CD14-positive monocyte (primary cell): Measurements from ENCODE around the gene WDR4. TPM values are rescaled to one million over a fixed set of nuclear protein-coding genes. Genes with fewer than 3 reads are reported as not detected.

Experiments
- DNase-seq, 3 donors: peaks; one replicate each; pipeline ENCODE4 v3.0.0-alpha.2; 2011 to 2022
- H2AFZ ChIP-seq: 2 replicates; pipeline ENCODE4 v1.6.0; 2012; ENCODE audit warnings: mild to moderate bottlenecking, low read depth, low read length, inconsistent platforms; ENCODE audit not compliant: insufficient read depth, poor library complexity, severe bottlenecking
- H3K27ac ChIP-seq, 2 donors: 1 replicate in 1 of 2; 2 replicates in 1 of 2; pipeline ENCODE4 v1.5.1; 2012 to 2013; ENCODE audit warnings: low read length in 2 of 2, control low read depth in 1 of 2, inconsistent platforms in 1 of 2, low read depth in 1 of 2, mild to moderate bottlenecking in 1 of 2
- H3K27me3 ChIP-seq, 2 donors: one replicate each; pipeline versions ENCODE4 v1.6.0 to v1.6.1; 2011 to 2013; ENCODE audit warnings: low read length in 2 of 2; ENCODE audit not compliant: control insufficient read depth in 2 of 2, insufficient read depth in 2 of 2
- H3K36me3 ChIP-seq, 2 donors: replicated peaks in 1 of 2; 1 replicate in 1 of 2; 2 replicates in 1 of 2; pipeline versions ENCODE4 v1.5.1 to v1.6.1; 2012 to 2013; ENCODE audit warnings: low read length in 2 of 2, control low read depth in 1 of 2, inconsistent platforms in 1 of 2, mild to moderate bottlenecking in 1 of 2; ENCODE audit not compliant: insufficient read depth in 2 of 2, control insufficient read depth in 1 of 2
- H3K4me1 ChIP-seq, 2 donors: 1 replicate in 1 of 2; 2 replicates in 1 of 2; pipeline versions ENCODE4 v1.5.1 to v1.6.1; 2012 to 2013; ENCODE audit warnings: low read length in 2 of 2, control low read depth in 1 of 2, inconsistent platforms in 1 of 2, mild to moderate bottlenecking in 1 of 2, moderate library complexity in 1 of 2; ENCODE audit not compliant: insufficient read depth in 2 of 2, control insufficient read depth in 1 of 2
- H3K4me2 ChIP-seq: replicated peaks from 2 replicates; pipeline ENCODE3; 2012; ENCODE audit warnings: low read length, moderate library complexity, mild to moderate bottlenecking; ENCODE audit not compliant: poor library complexity, severe bottlenecking; ENCODE audit errors: extremely low read depth
- H3K4me3 ChIP-seq, 3 experiments: fragments of 200-600 bp in 1 of 3; sonication (generic) in 1 of 3; replicated peaks in 1 of 3; 1 replicate in 2 of 3; 2 replicates in 1 of 3; pipeline ENCODE4 v1.5.1; 2011 to 2013; ENCODE audit warnings: low read length in 3 of 3, mild to moderate bottlenecking in 3 of 3, control low read depth in 2 of 3, low read depth in 2 of 3, inconsistent platforms in 1 of 3, moderate library complexity in 1 of 3
- H3K79me2 ChIP-seq: 2 replicates; pipeline ENCODE4 v1.6.0; 2012; ENCODE audit warnings: mild to moderate bottlenecking, control low read depth, inconsistent platforms, low read length, moderate library complexity; ENCODE audit not compliant: insufficient read depth
- H3K9ac ChIP-seq: 2 replicates; pipeline ENCODE4 v1.6.0; 2017; ENCODE audit warnings: low read length, mild to moderate bottlenecking; ENCODE audit not compliant: insufficient read depth, poor library complexity, severe bottlenecking
- H3K9me3 ChIP-seq, 2 donors: replicated peaks in 1 of 2; 1 replicate in 1 of 2; 2 replicates in 1 of 2; pipeline versions ENCODE4 v1.5.1 to v1.6.1; 2012 to 2013; ENCODE audit warnings: low read length in 2 of 2, control low read depth in 1 of 2; ENCODE audit not compliant: control insufficient read depth in 1 of 2, insufficient read depth in 1 of 2
- H4K20me1 ChIP-seq: 2 replicates; pipeline ENCODE4 v1.6.0; 2012; ENCODE audit warnings: mild to moderate bottlenecking, low read length, control low read depth, moderate library complexity; ENCODE audit not compliant: insufficient read depth
- H3K27ac Mint-ChIP-seq, 7 donors: one replicate each; pipeline ENCODE4 v1.8.0; 2020; ENCODE audit warnings: mild to moderate bottlenecking in 7 of 7, mixed read lengths in 7 of 7, moderate library complexity in 6 of 7, inconsistent platforms in 2 of 7
- H3K27me3 Mint-ChIP-seq, 3 donors: one replicate each; pipeline ENCODE4 v1.8.0; 2021 to 2022; ENCODE audit warnings: low read depth in 3 of 3, mild to moderate bottlenecking in 3 of 3, mixed read lengths in 3 of 3, moderate library complexity in 3 of 3, inconsistent platforms in 1 of 3
- H3K36me3 Mint-ChIP-seq, 2 donors: one replicate each; pipeline ENCODE4 v1.8.0; 2020; ENCODE audit warnings: mixed read lengths in 2 of 2, inconsistent platforms in 1 of 2, mild to moderate bottlenecking in 1 of 2
- H3K4me1 Mint-ChIP-seq: one replicate; pipeline ENCODE4 v1.8.0; 2020; ENCODE audit warnings: mild to moderate bottlenecking, mixed read lengths
- H3K4me3 Mint-ChIP-seq, 2 donors: one replicate each; pipeline ENCODE4 v1.8.0; 2020; ENCODE audit warnings: mild to moderate bottlenecking in 2 of 2, mixed read lengths in 2 of 2, moderate library complexity in 1 of 2
- H3K9me3 Mint-ChIP-seq, 7 donors: one replicate each; pipeline ENCODE4 v1.8.0; 2020 to 2022; ENCODE audit warnings: mixed read lengths in 7 of 7, mild to moderate bottlenecking in 6 of 7, moderate library complexity in 6 of 7, inconsistent platforms in 2 of 7
- CTCF ChIP-seq: fragments of 200-600 bp; IDR thresholded peaks from one replicate; pipeline ENCODE4 v1.8.0; 2022; ENCODE audit warnings: antibody characterized with exemption, mild to moderate bottlenecking
- WGBS: methylation state at CpG from one replicate; pipeline ENCODE4 v1.1.5; 2013; ENCODE audit warnings: missing lambda C conversion rate; ENCODE audit not compliant: insufficient coverage; 5-methylcytosine and 5-hydroxymethylcytosine counted together
- intact Hi-C, 2 donors: fragments of 100-400 bp; cut with micrococcal nuclease; formaldehyde crosslinking; loops; one replicate each; pipeline versions ENCODE4 v1.15.0 to v1.15.1; 2023
- polyA plus RNA-seq, 3 donors: library from polyadenylated mRNA; depleted of rRNA in 1 of 3; unstranded in 2 of 3; stranded (reverse) in 1 of 3; fragments of 300-500 nt in 2 of 3; fragments of >200 nt in 1 of 3; fragmentation: Illumina TruSeq in 2 of 3; gene quantifications; 1 replicate in 2 of 3; 2 replicates in 1 of 3; pipeline ENCODE4 v1.2.3, GENCODE V29; 2012 to 2021

The WDR4 gene
- polyA plus RNA-seq, 3 donors: 2.9 to 7.0 (median 3.6) TPM

- no peak overlapping the region for H2AFZ ChIP-seq
- DNase-seq: no peak
- no peak for TF ChIP-seq CTCF
- no peak overlapping the region for H3K27ac ChIP-seq
- peaks cover 55 to 94% of the 10 kb centered on the region in 2 donors for H3K36me3 Mint-ChIP-seq
- H3K4me3 ChIP-seq: no peak overlapping the region
- H3K4me1 ChIP-seq: no peaks in the 10 kb centered on the region
- H3K4me2 ChIP-seq: no peak overlapping the region
- no peaks in the 10 kb centered on the region for H3K9me3 ChIP-seq
- no peak overlapping the region for H3K9ac ChIP-seq
- peaks cover 2% of the 10 kb centered on the region for H3K4me1 Mint-ChIP-seq
- H3K4me3 Mint-ChIP-seq: no peak overlapping the region
- H3K79me2 ChIP-seq: peaks cover 59% of the 10 kb centered on the region
- 96% methylated on average over 11 of the region's 11 CpGs for WGBS
- H3K27me3 ChIP-seq: no peaks in the 10 kb centered on the region
- peaks cover 0 to 2% (median 0%) of the 10 kb centered on the region in 3 donors for H3K27me3 Mint-ChIP-seq
- H3K27ac Mint-ChIP-seq: no peak overlapping the region
- intact Hi-C loops: loop anchor here in 1 of 2 donors (10.0 kb wide), 1 partner anchor 59 kb away; no protein-coding TSS in a partner anchor
- no peaks in the 10 kb centered on the region for H3K9me3 Mint-ChIP-seq
- H4K20me1 ChIP-seq: peaks cover 97% of the 10 kb centered on the region
- H3K36me3 ChIP-seq: peaks cover 85 to 98% of the 10 kb centered on the region in 2 donors
Measured at GRCh38 chr21:42903817-42904216, 24.5 kb upstream of the WDR4 start.

GRCh38 chr21:42900446-42900845 lies 21.1 kb upstream of the WDR4 start:
- TF ChIP-seq CTCF: no peak
- no peaks in the 10 kb centered on the region for H3K27me3 ChIP-seq
- peaks cover 54 to 88% of the 10 kb centered on the region in 2 donors for H3K36me3 Mint-ChIP-seq
- no peak overlapping the region for H3K4me3 Mint-ChIP-seq
- no peaks in the 10 kb centered on the region for H3K9me3 Mint-ChIP-seq
- peak overlapping the region in 1 of 7 donors; percentile 40 for H3K27ac Mint-ChIP-seq
- H3K4me1 Mint-ChIP-seq: peaks cover 4% of the 10 kb centered on the region
- peaks cover 84 to 87% of the 10 kb centered on the region in 2 donors for H3K36me3 ChIP-seq
- peaks cover 83% of the 10 kb centered on the region for H3K79me2 ChIP-seq
- whole genome bisulfite sequencing: no CpG with 5 or more reads among the region's 4 CpGs
- H3K4me2 ChIP-seq: no peak overlapping the region
- no peak overlapping the region for H3K9ac ChIP-seq
- DNase-seq: no peak
- H2AFZ ChIP-seq: no peak overlapping the region
- peaks cover 96% of the 10 kb centered on the region for H4K20me1 ChIP-seq
- H3K9me3 ChIP-seq: no peaks in the 10 kb centered on the region
- H3K27me3 Mint-ChIP-seq: peaks cover 0 to 3% (median 0%) of the 10 kb centered on the region in 3 donors
- intact Hi-C loops: loop anchor here in 1 of 2 donors (10.0 kb wide), 1 partner anchor 56 kb away; no protein-coding TSS in a partner anchor
- no peaks in the 10 kb centered on the region for H3K4me1 ChIP-seq
- no peak overlapping the region for H3K27ac ChIP-seq
- no peak overlapping the region for H3K4me3 ChIP-seq
